NCI-H345 (cell line): ENCODE data around the gene CORO1A.
A peak's percentile ranks its signal among the peaks of the same experiment; 100 is the strongest.
"Not testable (repeated sequence)": the region's sequence is repeated elsewhere in the genome, so short reads cannot be mapped to it uniquely, and the experiment has no call there.

Experiments used
- DNase-seq: peaks from one replicate; lab custom pipeline; 2025; lab: John Stamatoyannopoulos, UW

Gene CORO1A

GRCh38 chr16:30170145-30170544 lies 13.3 kb upstream of the CORO1A start:
- DNase-seq, result not testable (repeated sequence)

GRCh38 chr16:30173054-30173453 lies 10.3 kb upstream of the CORO1A start:
- no peak for DNase-seq

DNA sequence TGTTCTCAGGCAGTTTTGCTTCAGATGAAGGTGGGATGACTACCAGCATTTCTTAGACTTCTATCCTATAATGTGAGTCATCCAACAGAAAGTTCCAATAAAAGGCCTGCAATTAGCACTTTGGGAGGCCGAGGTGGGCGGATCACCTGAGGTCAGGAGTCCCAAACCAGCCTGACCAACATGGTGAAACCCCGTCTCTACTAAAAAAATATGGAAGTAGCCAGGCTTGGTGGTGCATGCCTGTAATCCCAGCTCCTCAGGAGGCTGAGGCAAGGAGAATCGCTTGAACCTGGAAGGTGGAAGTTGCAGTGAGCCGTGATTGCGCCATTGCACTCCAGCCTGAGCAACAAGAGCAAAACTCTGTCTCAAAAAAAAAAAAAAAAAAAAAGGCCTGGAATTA lies 6.5 kb upstream of the CORO1A start:
- not testable (repeated sequence) for DNase-seq

DNA sequence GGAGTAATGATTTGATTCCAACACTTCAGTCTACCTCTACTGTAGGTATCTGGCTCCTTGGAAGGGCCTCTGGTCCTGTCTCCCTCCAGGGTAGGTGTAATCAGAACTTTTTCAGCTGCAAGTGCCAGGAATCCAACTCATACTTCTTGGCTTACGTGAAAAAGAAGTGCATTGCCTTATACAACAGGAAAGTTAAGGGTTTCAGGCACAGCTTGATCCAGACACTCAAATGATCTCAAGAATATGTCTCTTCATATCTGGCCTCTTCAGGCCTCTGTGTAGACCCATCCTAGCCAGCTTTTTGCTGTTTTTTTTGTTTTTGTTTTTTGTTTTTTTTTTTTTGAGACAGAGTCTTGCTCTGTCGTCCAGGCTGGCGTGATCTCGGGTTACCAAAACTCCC lies 4.2 kb upstream of the CORO1A start:
- DNase-seq, result no peak

DNA sequence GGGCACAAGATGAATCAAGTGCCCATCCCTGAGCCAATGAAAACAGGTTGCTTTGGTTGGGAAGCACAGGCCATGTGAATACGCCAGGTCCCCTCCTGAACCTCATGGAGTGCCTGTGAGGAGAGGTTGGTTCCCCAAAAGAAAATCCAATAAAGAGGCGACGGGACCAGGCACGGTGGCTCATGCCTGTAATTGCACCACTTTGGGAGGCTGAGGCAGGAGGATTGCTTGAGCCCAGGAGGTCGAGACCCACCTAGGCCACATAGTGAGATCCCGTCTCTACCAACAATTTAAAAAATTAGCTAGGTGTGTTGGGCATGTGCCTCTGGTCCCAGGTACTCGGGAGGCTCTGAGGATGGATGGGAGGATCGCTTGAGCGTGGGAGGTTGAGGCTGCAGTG lies 3.5 kb upstream of the CORO1A start:
- DNase-seq, result no peak

- no peak for DNase-seq
Observed at GRCh38 chr16:30180741-30181140, 2.7 kb upstream of the CORO1A start.

GRCh38 chr16:30184096-30184890 lies 891 bp downstream of the CORO1A start:
- peak; percentile 93 for DNase-seq

DNA sequence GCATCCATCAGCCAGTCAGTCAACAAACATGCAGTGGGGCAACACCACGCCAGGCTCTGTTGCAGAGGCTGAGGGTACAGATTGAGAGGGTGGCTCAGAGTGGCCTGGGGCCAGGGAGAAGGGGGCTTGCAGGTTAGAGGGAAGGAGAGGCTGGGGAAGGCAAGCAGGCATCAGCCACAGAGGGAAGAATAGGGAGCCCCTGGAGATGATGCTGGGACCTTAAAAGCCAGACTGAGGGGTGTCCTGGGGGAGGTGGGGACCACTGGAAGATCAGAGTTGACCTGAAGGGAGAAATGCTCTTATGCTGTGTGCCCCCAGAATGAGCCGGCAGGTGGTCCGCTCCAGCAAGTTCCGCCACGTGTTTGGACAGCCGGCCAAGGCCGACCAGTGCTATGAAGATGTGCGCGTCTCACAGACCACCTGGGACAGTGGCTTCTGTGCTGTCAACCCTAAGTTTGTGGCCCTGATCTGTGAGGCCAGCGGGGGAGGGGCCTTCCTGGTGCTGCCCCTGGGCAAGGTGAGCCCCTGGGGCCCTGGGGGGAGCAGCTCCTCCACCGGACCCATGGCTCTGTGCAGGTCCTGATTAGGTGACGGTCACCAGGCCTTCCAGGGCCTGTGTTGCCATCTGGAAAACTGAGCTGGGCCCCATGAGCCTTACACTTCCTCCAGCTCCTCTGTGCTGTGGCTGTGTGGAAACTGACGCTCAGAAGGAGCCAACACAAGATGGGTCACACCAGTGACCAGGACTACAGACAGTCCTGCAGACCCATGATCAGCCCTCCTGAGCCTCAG lies 1.7 kb downstream of the CORO1A start:
- DNase-seq, result no peak

- DNase-seq, result no peak
Observed at GRCh38 chr16:30185683-30186421, 2.5 kb downstream of the CORO1A start.

DNA sequence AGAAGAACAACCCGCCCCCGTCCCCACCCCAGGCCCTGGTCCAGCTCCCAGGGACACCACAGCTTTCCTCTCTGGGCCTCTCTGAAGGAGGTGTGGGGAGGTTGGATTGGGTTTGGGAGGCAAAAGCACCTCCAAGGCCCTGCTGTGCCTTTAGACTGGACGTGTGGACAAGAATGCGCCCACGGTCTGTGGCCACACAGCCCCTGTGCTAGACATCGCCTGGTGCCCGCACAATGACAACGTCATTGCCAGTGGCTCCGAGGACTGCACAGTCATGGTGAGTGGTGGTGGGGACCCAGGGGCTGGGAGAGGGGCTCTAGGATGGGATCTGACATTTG lies 3.0 kb downstream of the CORO1A start:
- DNase-seq, result no peak

GRCh38 chr16:30186782-30187555 lies 3.6 kb downstream of the CORO1A start:
- no peak for DNase-seq

- no peak for DNase-seq
Observed at GRCh38 chr16:30187556-30187865, 4.1 kb downstream of the CORO1A start.

DNA sequence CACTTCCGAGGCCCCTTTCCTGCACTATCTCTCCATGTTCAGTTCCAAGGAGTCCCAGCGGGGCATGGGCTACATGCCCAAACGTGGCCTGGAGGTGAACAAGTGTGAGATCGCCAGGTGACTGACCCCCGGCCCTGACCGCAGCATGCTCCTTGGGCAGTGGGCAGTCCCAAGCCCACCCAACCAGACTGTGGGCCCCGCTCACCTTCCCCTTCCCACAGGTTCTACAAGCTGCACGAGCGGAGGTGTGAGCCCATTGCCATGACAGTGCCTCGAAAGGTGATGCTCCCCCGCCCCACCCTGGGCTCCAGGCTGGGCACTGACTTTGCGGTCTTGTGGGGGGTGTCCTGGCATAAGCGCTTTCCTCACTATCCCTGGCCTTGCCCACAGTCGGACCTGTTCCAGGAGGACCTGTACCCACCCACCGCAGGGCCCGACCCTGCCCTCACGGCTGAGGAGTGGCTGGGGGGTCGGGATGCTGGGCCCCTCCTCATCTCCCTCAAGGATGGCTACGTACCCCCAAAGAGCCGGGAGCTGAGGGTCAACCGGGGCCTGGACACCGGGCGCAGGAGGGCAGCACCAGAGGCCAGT lies 4.7 kb downstream of the CORO1A start:
- DNase-seq, result no peak

GRCh38 chr16:30191158-30191557 lies 7.8 kb downstream of the CORO1A start:
- not testable (repeated sequence) for DNase-seq

GRCh38 chr16:30193098-30193497 lies 9.7 kb downstream of the CORO1A start:
- DNase-seq, result not testable (repeated sequence)

DNA sequence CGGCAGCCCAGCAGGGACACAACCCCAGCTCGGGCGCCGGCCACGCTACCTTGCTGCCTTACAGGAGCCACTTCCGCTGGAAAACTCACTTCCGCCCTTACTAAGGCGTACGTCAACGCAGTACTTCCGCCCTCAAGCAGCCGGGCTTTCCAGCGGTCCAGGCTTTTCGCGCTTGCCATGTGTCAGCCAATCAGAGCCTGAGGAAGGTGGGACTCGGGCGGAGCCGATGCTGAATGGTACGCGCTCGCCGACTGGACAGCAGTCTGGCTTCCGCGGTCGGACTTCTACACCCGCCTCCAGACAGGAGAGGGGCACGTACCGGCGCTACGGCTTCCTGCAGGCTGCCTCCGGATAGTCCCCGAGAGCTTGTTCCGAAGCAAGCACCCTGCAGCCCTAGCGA lies 10.2 kb downstream of the CORO1A start, which contains the start of the genes BOLA2B and SLX1A:
Gene BOLA2B, minus strand, starts transcription at position 52 of the 400 bp plus-strand sequence. CDS start 71 bp downstream, outside the sequence.
Gene SLX1A, plus strand, starts transcription at position 261 of the 400 bp plus-strand sequence. CDS start 210 bp downstream, outside the sequence.
- not testable (repeated sequence) for DNase-seq

DNA sequence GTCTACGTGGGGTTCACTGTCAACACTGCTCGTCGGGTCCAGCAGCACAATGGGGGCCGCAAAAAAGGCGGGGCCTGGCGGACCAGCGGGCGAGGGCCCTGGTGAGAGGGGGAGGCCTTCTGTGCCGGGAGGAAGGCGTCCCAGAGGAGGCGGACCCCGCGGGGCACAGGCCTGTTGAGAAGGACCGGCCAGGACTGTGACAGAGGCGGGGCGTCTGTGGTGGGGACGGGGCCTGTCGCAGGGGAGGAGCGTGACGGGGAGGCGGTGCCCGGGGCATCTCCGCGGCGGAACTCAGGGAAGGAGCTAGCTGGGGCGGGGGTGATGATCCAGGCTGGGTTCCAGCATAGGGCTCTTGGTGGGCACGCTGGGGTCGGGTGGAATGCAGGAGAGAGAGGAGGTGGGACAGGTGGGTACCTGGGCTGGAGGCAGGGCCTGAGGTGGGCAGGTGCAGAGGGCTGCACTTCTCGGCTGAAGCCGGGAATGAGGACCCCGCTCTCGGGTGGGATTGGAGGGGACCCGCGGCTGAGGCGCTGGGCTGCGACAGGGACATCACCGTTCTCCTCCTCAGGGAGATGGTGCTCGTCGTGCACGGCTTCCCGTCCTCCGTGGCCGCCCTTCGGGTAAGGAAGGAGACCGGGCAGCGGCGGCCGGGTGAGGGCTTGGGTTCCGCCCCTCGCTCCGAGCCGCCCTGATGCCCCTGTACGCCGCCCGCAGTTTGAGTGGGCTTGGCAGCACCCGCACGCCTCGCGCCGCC lies 10.9 kb downstream of the CORO1A start:
- DNase-seq, result not testable (repeated sequence)

DNA sequence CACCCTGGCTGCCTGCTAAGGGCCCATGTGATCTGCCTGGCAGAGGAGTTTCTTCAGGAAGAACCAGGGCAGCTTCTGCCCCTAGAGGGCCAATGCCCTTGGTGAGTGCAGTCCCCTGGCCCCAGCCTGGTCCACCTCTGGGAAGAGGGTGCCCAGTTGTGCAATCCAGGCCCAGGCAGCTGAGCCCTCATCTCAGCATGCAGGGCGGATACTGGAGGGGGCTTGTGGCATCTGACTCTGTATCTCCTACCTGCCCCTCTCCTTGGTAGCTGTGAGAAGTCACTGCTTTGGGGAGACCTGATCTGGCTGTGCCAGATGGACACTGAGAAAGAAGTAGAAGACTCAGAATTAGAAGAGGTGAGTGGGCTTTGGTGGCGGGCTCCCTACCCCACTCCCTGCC lies 13.6 kb downstream of the CORO1A start:
- DNase-seq, result not testable (repeated sequence)

DNA sequence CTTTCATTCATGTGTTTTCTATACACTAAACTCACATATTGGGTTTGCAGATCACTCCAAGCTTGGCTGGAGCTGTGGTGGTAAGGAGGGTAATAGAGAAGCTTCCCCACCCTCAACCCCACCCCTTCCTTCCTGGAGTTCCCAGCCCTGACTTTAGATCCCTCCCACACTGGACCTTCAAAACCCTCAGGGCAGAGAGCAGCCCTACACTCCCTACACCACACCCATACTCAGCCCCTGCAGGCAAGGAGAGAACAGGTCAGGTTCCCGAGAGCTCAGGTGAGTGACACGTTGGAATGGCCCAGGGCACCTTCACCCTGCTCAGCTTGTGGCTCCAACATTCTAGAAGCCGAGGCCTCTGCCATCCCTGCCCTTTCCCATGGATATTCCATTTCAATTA lies 15.6 kb downstream of the CORO1A start, which contains the start of gene SULT1A3:
Gene SULT1A3, plus strand, starts transcription at position 207 of the 400 bp plus-strand sequence. CDS start 1,474 bp downstream, outside the sequence.
- not testable (repeated sequence) for DNase-seq

GRCh38 chr16:30199608-30200343 lies 16.4 kb downstream of the CORO1A start:
- DNase-seq, result not testable (repeated sequence)
